ENCODE data around the gene TMEM167A.

TMEM167A gene

DNA sequence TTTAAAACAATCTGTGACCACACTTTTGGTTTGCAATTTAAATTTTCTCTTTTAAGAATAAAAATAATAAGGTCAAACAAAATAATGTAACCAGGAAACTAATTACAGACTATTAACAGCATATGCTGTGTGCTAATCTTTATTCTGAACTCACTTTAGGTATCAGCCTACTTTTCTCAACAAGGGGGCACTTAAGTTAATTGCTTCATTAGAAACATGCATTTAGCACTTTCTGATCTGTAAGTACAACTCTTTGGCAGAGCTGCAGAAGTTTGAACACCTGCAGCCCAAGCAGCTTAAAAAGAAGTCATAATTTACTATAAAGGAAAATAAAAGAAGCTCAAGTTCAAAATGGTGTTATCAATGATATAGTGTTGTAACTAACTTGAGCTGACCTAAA lies 21.8 kb upstream of the TMEM167A start:
- no peak for TF ChIP-seq CTCF (conservative IDR thresholded peaks at IDR 0.05; ENCODE audit: low read depth, low read length)
- no peak for DNase-seq (ENCODE audit: low read depth)
- no peak overlapping the region for H3K4me3 ChIP-seq (ENCODE audit: low read depth, low read length)

DNA sequence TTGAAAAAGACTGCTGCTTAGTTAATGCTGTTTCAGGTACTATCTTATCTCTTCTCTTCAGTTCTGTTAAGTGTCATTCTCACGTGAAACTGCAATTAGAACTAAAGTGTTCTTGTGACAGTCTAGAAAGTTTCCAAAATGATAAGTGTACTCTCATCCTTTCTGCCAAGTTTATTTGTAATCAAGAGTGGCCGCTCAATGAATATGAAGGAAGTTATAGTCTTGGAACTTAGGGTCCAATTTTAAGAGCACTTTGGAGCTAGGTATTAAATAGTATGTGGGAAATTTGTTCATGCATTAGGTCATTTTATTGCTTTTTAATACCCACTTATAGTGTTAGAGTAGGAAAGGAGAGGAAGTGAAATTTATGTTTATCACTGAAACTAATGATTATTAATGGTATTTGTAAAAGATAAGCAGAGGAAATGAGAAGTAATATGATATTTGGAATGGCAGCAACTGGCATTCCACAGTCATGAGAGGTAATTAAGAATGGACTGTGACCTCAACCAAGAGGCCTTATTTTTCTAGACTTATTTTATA lies 20.6 kb upstream of the TMEM167A start:
- TF ChIP-seq CTCF (conservative IDR thresholded peaks at IDR 0.05; ENCODE audit: low read depth, low read length) = no peak
- DNase-seq (ENCODE audit: low read depth) = peak; percentile 68

DNA sequence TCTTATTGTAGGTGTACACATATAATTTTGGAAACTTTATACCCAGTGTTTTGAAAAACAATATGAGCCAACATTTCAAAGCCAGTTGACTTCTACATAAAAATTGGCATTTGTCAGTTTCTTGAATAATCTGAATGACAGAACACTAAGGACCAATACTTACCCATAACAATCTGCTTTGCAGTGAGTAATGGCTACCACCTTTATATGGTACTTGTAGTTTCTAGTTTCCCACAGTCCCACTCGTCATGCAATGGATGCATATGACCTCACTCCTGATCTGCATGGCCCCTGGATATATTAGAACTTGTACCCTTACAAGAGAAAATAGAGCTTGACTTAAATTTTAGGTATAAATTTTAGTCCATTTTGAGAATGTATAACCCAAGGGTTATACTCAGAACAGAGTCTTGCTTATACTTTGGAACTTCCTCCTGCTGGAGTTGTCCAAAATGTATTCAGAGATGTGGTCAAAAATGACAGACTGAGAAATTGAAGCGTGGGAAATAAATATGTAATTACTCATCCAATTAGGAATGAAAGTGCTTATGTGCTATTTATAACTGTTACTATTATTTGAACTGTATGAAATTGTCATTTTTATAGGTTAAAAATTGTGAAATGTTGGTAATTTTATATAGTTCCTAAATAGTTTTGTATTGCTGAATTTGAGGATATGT lies 19.6 kb upstream of the TMEM167A start:
- TF ChIP-seq CTCF (conservative IDR thresholded peaks at IDR 0.05; ENCODE audit: low read depth, low read length) = no peak
- peak; percentile 32 for DNase-seq (ENCODE audit: low read depth)
- H3K4me3 ChIP-seq (ENCODE audit: low read depth, low read length) = no peak overlapping the region

More for the DNA sequence above, 20.6 kb upstream of the TMEM167A start:
- no peak overlapping the region for H3K4me3 ChIP-seq (ENCODE audit: low read depth, low read length)

DNA sequence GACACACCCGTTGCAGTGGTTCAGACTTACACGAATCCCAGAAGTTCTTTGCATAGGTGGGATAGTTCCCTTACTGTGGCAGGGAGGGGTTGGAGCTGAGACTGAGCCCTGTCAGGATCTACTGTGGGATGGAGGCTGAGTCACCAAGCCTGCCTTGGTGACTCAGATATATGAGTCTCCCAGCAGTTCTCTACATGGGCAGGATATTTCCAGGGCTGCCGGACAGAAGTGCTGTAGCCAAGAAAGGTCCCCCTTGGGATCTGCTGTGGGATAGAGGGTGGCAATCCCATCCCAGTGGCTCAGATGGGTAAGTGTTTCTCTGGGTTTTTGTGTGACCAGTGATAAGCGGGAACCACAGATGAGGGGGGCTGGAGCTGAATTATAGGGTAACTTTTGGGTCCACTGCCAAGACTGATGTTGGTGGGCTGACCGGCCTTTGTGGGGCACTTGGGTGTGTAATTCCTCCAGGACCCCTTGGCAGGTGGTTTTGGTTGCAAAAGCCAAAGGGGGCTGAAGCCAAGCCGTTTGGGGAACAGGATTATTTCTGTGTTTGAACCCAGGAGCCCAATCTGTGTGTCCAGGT lies 18.9 kb upstream of the TMEM167A start:
- H3K4me3 ChIP-seq (ENCODE audit: low read depth, low read length) = no peak overlapping the region
- no peak for TF ChIP-seq CTCF (conservative IDR thresholded peaks at IDR 0.05; ENCODE audit: low read depth, low read length)
- peak; percentile 61 for DNase-seq (ENCODE audit: low read depth)

GRCh38 chr5:83095163-83095956 lies 18.2 kb upstream of the TMEM167A start:
- H3K4me3 ChIP-seq (ENCODE audit: low read depth, low read length) = no peak overlapping the region
- no peak for DNase-seq (ENCODE audit: low read depth)
- no peak for TF ChIP-seq CTCF (conservative IDR thresholded peaks at IDR 0.05; ENCODE audit: low read depth, low read length)

GRCh38 chr5:83093692-83094091 lies 16.5 kb upstream of the TMEM167A start:
- H3K4me3 ChIP-seq (ENCODE audit: low read depth, low read length) = no peak overlapping the region
- DNase-seq (ENCODE audit: low read depth) = no peak
- no peak for TF ChIP-seq CTCF (conservative IDR thresholded peaks at IDR 0.05; ENCODE audit: low read depth, low read length)

Data from choroid plexus epithelial cell (primary cell).